Endothelial cell of umbilical vein (primary cell): Measurements from ENCODE around the gene TMEM18.

Experiments
- EZH2 ChIP-seq: IDR thresholded peaks from 2 replicates; pipeline ENCODE4 v1.6.1; 2012; ENCODE audit warnings: borderline replicate concordance, low read depth, mild to moderate bottlenecking, moderate library complexity, low read length, inconsistent platforms; ENCODE audit not compliant: severe bottlenecking
- MYC ChIP-seq: IDR thresholded peaks from one replicate; pipeline ENCODE4 v1.6.1; 2011; ENCODE audit warnings: mild to moderate bottlenecking, low read depth, low read length
- POLR2A ChIP-seq: IDR thresholded peaks from 2 replicates; pipeline ENCODE4 v1.6.1; 2012; ENCODE audit warnings: low read depth, mild to moderate bottlenecking, control low read depth, low read length
- TF ChIP-seq, protein P1 (sequence below), 2 donors: IDR thresholded peaks; 1 replicate in 1 of 2; 2 replicates in 1 of 2; pipeline ENCODE4 v1.5.1; 2011; ENCODE audit warnings: low read length in 2 of 2, mild to moderate bottlenecking in 2 of 2, moderate library complexity in 2 of 2, control low read depth in 1 of 2, inconsistent platforms in 1 of 2, low read depth in 1 of 2; ENCODE audit not compliant: insufficient read depth in 1 of 2; ENCODE audit errors: extremely low read depth in 1 of 2

DNA sequence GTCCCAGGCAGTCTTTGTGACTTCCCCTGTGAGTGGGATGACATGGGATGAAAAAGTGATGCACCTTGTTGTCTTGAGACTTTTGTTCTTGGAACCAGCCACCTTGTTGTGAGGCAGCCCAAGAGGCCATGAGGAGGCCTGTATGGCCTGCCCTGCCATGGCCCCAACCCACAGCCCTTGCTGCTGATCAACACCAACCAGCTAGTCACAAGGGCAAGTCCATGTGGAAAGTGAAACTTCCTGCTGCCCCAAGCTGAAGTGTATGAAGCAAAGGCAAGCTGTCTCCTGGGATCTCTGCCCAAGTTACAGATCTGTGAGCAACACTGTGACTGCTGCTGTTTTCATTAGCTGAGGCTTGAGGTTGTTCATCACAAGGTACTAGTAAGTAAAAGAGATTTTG lies 21.6 kb downstream of the TMEM18 start:
- TF ChIP-seq, protein P1, sequence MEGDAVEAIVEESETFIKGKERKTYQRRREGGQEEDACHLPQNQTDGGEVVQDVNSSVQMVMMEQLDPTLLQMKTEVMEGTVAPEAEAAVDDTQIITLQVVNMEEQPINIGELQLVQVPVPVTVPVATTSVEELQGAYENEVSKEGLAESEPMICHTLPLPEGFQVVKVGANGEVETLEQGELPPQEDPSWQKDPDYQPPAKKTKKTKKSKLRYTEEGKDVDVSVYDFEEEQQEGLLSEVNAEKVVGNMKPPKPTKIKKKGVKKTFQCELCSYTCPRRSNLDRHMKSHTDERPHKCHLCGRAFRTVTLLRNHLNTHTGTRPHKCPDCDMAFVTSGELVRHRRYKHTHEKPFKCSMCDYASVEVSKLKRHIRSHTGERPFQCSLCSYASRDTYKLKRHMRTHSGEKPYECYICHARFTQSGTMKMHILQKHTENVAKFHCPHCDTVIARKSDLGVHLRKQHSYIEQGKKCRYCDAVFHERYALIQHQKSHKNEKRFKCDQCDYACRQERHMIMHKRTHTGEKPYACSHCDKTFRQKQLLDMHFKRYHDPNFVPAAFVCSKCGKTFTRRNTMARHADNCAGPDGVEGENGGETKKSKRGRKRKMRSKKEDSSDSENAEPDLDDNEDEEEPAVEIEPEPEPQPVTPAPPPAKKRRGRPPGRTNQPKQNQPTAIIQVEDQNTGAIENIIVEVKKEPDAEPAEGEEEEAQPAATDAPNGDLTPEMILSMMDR (IDR thresholded peaks at IDR 0.05; ENCODE audit: extremely low read depth in 1 of 2, insufficient read depth in 1 of 2, low read depth in 1 of 2, low read length in 2 of 2): no peak
- TF ChIP-seq EZH2 (no peak), POLR2A (no peak), MYC (no peak)
